WTC11 (cell line): ENCODE results near the gene MCUB.

Experiments used
- ATF3 ChIP-seq: sonication (generic); formaldehyde crosslinking; conservative IDR thresholded peaks from 2 replicates; pipeline ENCODE4 v1.8.1; 2022; ENCODE audit warnings: mild to moderate bottlenecking, missing genetic modification reagents
- CTCF ChIP-seq: fragments of 200-600 bp; IDR thresholded peaks from 2 replicates; pipeline ENCODE4 v1.8.0; 2022; ENCODE audit warnings: antibody characterized with exemption
- ELF4 ChIP-seq: sonication (generic); formaldehyde crosslinking; IDR thresholded peaks from 2 replicates; pipeline ENCODE4 v1.8.1; 2022; ENCODE audit warnings: low read depth, mild to moderate bottlenecking, moderate library complexity, missing genetic modification reagents
- FOXP1 ChIP-seq: sonication (generic); formaldehyde crosslinking; IDR thresholded peaks from 2 replicates; pipeline ENCODE4 v1.8.0; 2022; ENCODE audit warnings: missing genetic modification reagents, mild to moderate bottlenecking, moderate library complexity, borderline replicate concordance
- FOXP4 ChIP-seq: sonication (generic); formaldehyde crosslinking; IDR thresholded peaks from 2 replicates; pipeline ENCODE4 v1.8.0; 2022; ENCODE audit warnings: mild to moderate bottlenecking, missing genetic modification reagents
- MAX ChIP-seq: sonication (generic); formaldehyde crosslinking; IDR thresholded peaks from 2 replicates; pipeline ENCODE4 v1.8.0; 2022; ENCODE audit warnings: mild to moderate bottlenecking, missing genetic modification reagents
- NFYB ChIP-seq: sonication (generic); formaldehyde crosslinking; conservative IDR thresholded peaks from 2 replicates; pipeline ENCODE4 v1.8.0; 2022; ENCODE audit warnings: low read depth, missing genetic modification reagents
- NR2C2 ChIP-seq: sonication (generic); formaldehyde crosslinking; IDR thresholded peaks from 2 replicates; pipeline ENCODE4 v1.8.0; 2022; ENCODE audit warnings: mild to moderate bottlenecking, missing genetic modification reagents
- PRDM15 ChIP-seq: sonication (generic); formaldehyde crosslinking; IDR thresholded peaks from 2 replicates; pipeline ENCODE4 v1.8.0; 2022; ENCODE audit warnings: missing genetic modification reagents
- SP1 ChIP-seq: sonication (generic); formaldehyde crosslinking; conservative IDR thresholded peaks from 2 replicates; pipeline ENCODE4 v1.8.1; 2022; ENCODE audit warnings: missing genetic modification reagents
- STAT6 ChIP-seq: sonication (generic); formaldehyde crosslinking; conservative IDR thresholded peaks from 2 replicates; pipeline ENCODE4 v1.8.1; 2023; ENCODE audit warnings: mild to moderate bottlenecking, low read depth, missing genetic modification reagents, moderate library complexity
- ZNF416 ChIP-seq: fragments of 250-450 bp; sonication (Bioruptor Pico); IDR thresholded peaks from 2 replicates; pipeline ENCODE4 v1.9.0; 2021; ENCODE audit warnings: mild to moderate bottlenecking, inconsistent platforms

GRCh38 chr4:109611045-109611646, 51.1 kb downstream of the MCUB start:
- TF ChIP-seq PRDM15 (no peak), CTCF (no peak), SP1 (CRISPR knock-in tag) (no peak), NR2C2 (CRISPR knock-in tag) (no peak), FOXP4 (no peak), STAT6 (CRISPR knock-in tag) (no peak), FOXP1 (no peak), ATF3 (no peak), ZNF416 (no peak), MAX (no peak), NFYB (CRISPR knock-in tag) (no peak), ELF4 (CRISPR knock-in tag) (no peak)
